AG08395 (cell line): ENCODE measurements around the gene ZBP1.
"Not testable (repeated sequence)": the region's sequence is repeated elsewhere in the genome, so short reads cannot be mapped to it uniquely, and the experiment has no call there.

Experiments
- DNase-seq: peaks from one replicate; pipeline ENCODE4 v3.0.0; 2012; ENCODE audit warnings: mixed read lengths, low spot score

The ZBP1 gene

DNA sequence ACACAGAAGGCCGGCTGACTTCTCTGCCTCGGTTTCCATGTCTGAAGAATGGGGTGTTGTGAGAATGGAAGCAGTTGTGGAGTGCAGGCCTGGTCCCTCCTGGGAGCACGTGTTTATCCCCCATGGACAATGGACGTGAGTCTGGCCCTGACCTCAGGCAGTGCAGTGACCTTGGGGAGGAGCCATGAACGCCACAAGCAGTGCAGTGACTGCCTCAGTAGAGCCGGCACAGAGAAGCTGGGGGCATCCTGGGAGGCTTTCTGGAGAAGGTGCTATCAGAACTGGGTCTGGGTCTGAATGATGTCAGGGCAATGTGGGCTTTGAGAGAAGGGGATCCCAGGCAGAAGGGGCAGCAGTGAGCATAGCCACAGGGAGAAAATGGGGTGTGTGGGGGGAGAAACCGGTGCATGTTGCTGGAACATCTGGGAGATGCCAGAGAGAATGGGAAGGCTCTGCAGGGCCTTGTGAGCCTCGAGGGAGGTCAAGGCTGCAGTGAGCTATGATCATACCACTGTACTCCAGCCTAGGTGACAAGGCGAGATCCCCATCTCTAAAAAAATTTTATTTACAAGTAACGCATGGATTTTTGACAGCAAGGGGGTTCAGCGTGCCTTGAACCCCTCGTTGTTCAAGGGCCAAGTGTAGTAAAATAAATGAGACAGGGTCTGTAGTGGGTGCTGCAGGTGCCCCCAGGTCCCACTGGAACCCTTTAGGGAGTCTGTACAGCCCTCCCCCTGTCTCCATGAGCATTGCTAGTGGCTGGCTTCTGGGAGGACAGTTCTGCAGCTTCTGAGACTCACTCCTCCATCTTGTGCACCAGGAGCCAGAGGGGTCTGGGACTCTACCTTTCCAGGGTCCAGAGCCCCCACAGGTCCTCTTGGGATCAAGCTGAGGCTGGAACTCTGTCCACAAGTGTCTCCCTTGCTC lies 27.0 kb upstream of the ZBP1 start:
- DNase-seq: no peak

DNA sequence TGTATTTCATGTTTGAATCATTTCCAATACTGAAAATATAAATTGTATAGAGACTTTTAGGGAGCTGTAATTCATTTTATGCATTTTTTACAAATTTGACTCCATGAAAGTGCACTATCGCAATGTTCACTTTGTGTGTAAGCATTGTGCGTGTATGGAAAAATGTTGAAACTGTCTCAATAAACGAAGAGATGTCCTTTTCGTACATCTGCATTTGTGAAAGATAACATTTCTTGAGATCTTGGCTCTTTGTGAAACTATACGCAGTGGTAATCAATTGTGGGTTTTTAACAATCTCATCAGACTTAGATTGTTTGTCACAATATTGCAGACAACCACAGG lies 18.6 kb upstream of the ZBP1 start:
- no peak for DNase-seq

DNA sequence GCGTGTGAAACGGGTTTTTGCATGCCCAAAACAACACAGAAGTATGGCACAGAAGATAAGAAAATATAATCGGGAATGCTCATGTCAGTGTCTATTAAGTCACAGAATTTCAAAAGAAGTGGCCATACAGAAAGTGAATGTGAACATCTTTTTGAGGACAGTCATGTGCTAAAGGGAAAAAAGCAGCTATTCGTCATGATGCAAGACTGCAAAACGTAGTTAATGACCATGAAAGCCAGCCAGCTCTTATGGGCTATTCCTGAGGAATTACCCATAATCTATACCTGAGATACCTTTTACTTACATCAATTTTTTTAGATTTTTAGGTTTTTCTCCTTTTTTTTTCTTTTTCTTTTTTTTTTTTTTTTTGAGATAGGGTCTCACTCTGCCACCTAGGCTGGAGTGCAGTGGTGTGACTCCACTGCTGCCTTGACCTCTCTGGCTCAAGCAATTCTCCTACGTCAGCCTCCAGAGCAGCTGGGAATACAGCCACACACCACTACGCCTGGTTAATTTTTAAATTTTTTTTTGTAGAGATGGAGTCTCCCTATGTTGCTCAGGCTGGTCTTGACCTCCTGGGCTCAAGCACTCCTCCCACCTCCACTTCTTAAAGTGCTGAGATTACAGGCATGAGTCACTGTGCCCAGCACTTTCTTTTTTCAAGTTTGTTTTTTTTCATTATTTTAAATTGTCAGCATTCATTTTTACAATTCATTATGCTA lies 18.1 kb upstream of the ZBP1 start:
- DNase-seq: no peak

DNA sequence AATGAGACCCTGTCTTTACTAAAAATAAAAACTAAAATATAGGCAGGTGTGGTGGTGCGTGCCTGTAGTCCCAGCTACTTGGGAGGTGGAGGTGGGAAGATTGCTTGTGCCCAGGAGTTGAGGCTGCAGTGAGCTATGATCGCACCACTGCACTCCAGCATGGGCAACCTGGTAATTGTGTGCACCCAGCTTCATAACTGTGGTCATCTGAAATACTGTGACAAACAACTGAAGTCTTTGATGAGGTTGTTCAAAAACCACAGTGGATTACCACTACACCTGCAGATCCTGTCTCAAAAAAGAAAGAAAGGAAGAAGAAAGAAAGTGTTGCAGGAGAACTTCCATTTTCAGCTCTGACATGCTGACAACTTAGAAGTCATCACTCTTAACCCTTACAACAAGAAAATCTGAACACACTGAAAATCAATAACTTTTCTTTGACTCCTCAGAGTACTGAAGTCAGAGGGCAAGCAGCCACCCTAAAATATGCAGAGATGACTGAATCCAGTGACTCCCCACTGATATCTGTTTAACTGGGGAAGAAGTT lies 13.8 kb upstream of the ZBP1 start:
- no peak for DNase-seq

DNA sequence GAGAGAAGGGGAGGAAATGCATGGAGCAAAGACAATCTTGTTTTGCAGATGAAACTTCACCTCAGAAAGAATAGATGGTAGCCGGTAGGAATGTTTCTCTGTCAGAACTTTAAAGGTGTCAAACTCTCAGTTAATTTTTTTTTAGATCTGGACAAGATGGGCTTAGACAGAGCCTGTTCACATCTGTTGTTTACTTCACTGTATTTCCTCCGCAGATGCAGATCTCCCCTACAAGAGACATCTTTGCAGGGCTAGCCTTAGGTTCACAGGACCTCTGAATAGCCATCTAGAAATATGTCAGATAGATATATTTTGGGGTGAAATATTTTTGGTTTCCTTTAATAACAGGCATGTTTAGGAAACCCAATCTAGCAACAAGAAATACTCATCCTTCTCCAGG lies 12.1 kb upstream of the ZBP1 start:
- no peak for DNase-seq

DNA sequence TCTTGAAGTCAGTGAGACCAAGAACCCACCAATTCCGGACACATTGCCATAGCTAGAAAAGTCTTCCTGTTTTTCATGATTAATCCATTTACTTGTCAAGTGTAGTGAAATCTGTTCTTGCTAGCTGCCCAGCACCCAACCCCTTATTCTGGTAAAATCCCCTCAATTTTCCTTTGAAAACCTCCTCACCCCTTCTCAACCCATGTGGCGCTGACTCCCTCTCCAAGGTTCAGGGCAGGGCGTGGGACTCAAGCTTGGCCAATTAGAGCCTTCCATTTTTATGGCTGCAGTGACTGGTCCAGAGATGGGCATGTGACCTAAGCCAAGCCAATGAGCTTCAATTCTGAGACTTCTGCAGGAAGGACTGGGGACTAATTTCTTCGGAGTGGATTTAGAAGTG lies 9.8 kb upstream of the ZBP1 start:
- DNase-seq: no peak

DNA sequence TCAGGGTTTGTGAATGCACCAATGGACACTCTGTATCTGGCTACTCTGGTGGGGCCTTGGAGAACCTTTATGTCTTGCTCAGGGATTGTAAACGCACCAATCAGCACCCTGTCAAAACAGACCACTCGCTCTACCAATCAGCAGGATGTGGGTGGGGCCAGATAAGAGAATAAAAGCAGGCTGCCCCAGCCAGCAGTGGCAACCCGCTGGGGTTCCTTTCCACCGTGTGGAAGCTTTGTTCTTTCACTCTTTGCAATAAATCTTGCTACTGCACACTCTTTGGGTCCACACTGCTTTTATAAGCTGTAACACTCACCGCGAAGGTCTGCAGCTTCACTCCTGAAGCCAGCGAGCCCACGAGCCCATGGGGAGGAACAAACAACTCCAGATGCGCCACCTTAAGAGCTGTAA lies 9.3 kb upstream of the ZBP1 start:
- not testable (repeated sequence) for DNase-seq

DNA sequence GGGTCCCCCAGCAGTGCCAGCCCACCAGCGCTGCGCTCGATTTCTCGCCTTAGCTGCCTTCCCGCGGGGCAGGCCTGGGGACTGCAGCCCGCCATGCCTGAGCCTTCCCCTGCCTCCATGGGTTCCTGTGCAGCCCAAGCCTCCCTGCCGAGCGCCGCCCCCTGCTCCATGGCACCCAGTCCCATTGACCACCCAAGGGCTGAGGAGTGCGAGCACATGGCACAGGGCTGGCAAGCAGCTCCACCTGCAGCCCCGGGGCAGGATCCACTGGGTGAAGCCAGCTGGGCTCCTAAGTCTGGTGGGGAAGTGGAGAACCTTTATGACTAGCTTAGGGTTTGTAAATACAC lies 8.7 kb upstream of the ZBP1 start:
- not testable (repeated sequence) for DNase-seq

DNA sequence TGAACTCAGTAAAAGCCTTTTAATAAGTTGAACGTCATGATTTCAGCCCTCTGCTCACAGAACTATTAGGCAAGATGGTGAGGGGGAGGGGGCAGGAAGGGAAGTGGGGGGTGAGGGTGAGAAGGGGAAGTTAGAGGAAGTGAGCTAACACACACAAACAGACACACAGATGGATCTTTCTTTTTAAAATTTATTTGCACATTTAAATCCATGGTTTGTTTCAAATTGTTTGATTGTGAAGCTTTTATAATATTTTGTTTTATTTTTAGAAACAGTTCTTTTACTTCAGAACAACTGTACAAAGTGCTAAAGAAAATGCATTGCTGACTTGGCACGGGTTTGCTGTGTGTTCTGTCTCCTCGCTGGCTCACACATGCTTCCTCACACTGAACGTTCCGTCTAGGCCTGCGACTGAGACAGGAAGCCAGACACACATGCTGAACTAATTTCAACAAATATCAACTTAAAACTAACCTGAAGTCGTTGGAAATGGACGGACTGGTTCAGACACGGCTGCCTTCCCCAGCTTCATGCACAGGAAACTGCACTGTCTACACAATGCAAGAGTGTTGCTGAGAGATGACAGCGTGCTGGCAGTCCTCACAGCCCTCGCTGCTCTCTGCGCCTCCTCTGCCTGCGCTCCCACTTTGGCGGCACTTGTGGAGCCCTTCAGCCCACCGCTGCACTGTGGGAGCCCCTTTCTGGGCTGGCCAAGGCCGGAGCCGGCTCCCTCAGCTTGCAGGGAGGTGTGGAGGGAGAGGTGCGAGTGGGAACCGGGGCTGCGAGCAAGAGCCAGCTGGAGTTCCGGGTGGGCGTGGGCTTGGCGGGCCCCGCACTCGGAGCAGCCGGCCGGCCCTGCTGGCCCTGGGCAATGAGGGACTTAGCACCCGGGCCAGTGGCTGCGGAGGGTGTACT lies 8.1 kb upstream of the ZBP1 start:
- peak; percentile 35 for DNase-seq

DNA sequence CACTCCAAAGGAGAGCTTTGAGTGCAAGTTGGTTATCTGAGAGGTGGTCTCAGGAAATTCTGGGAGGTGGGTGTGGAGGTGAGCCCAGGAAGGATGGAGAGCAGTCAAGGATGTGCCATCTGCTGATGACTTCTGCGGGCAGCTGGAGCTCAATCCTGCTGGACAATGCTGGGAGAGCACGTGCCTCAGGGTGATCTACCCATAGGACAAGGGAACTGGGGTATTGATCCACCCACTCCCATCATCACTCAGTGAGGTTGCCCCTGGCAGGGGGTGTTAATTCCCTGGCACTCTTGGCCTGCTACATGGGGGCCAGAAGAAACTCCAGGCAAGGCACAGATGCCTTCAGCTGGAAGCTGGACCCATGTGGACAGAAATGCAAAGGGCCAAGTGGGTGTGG lies 7.1 kb upstream of the ZBP1 start:
- no peak for DNase-seq

DNA sequence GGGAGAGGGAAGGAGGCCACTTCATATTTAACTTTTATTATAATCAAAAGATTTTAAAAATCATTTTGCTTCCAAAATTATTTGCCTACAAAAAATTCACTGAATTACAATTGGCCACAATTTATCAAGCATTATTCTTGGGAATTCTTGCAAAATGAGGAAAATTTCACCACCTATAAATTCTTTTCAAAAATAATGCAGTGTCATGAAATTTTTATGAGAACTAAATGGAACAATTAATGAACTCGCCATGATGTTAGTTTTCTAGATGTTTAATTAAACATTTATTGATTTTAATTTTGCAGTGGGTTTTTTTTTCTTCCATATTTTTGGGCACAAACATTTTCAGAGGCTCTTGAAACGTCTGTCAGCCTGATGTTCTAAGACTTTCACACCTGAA lies 5.8 kb upstream of the ZBP1 start:
- DNase-seq: no peak

DNA sequence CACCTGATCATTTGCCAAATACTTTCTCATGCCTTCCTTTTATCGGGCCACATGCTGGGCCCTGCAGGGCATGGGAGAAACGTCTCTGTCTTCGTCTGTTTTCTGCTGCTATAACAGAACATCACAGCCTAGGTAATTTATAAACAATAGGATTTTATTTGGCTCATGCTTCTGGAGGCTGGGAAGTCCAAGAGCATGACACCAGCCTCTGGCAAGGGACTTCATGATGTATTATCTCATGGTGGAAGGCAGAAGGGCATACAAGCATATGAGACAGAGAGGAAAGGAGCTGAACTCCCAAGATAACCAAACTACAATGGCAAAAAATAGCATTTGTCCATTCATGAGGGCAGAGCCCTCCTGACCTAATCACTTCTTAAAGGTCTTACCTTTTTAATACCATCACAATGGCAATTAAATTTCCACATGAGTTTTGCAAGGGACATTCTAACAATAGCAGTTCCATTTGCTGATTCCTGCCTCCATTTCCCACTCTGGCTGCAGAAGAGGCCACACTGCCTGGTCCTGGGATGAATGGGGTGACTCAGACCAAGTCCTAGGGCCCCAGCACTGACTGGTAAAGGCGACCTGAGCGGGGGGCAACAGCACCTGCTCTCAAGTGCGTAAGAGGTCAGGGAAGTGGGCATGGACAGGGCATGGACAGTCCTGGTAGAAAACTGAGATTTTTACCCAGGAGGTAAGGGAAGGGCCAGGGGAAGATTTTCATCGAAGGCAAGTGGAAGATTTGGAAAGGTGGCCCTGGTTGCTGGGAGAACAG lies 5.1 kb upstream of the ZBP1 start:
- DNase-seq: no peak

DNA sequence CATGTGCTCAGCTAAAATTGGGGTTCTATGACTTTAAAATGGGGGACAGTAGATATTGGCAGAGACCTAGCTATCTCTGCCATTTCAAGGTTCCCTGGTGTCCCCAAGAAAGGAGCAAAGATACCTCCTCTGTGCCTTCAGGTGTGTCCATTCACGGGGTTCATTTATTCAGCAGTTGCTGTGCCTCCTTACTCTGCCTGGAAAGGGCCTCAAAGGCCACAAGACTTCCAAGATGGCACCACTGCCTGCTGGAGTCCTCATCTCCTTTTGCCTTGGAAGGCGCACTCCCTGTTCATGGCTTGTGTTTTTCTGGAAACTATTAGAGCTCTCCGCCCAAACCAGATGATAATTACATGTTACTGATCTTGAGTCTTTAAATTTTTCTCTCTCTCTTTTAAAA lies 3.9 kb upstream of the ZBP1 start:
- DNase-seq: no peak

DNA sequence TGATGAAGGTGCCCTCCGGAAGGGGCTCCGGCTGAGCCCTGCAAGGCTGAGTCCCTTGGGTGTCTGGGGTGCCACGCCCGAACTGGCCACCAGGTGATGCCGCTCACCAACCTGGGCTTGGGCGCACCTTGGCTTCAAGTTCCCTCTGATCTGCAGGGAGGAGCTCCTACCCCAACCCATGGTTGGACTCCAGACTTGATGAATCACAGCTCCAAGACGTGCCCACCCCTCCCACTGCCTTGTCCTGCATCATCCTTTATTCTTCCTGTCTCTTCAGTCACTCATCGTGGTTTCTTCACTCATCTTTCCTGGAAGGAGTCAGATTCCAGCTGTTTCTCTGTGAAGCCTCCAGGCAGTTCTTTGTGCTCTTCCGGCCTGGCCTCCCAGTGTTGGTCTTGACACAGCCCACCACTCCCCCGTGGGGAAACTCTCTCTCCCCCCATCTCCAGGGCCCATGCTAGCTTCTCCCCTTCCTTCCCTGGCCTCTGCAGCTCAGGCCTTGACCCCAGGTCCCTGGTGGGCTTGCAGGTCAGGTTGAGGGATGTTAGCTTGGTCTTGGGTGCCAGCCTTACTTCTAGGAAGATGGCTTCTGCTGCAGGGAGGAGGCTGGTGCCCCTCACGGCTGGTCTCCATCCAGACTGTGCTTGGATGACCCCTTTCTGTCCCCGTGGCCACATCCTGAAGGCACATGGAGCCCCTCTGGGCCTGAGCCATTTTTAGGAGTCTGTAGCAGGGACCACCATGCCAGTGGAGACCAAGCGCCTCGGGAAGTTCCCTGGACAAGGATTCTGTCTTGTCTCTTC lies 2.6 kb upstream of the ZBP1 start:
- DNase-seq: peak; percentile 50

DNA sequence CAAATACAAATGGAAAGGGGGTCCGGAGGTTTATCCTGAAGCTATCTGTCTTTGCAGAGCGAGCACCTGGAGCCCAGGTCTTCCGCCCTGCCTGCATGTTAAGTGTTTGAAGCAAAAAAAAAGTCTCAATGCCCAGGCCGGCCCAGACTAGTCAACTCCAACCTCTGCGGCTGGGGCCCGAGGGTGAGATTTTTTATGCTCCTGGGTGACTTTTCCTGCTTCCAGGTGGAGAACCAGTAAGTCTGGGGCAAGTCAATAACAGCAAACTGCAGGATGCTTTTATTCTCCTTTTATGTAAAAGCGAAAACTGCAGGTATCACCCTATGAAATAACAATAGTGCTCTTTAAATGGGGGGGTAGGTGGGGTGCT lies 2.0 kb upstream of the ZBP1 start:
- DNase-seq: no peak

DNA sequence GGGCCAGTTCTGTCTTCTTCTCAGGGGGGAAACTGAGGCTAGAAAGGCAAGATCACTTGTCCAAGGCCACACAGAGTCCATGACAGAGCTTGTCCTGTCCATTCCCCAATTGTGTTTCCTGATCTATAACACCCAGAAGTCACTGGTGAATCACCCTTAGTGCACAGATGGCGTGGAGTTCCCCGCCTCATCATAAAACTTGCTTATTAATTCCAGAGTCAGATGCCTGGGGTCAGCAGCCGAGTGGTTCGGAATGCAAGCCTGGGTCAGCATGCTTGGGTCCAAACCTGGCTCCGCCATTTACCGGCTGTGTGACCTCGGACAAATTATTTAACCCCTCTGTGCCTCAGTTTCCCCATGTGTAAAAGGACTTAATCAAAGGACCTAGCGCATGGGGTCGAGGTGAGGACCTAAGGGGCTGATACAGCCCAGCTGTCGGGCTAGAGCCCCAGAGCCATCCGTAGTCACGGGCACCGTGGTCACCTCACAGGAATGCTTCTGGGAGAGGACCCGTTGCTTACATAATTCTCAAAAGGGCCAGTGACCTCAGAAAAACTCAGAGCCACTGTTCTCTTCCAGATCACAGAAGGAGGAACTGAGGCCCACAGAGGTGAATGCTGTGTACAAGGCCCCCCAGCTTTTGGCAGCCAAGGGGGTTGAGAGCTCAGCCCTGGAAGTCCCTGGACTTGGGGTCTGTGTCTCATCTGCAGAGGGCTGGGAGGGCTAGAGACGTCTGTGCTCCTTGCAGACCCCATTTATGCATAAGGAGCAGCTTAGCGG lies 1.4 kb upstream of the ZBP1 start:
- DNase-seq: peak; percentile 43

DNA sequence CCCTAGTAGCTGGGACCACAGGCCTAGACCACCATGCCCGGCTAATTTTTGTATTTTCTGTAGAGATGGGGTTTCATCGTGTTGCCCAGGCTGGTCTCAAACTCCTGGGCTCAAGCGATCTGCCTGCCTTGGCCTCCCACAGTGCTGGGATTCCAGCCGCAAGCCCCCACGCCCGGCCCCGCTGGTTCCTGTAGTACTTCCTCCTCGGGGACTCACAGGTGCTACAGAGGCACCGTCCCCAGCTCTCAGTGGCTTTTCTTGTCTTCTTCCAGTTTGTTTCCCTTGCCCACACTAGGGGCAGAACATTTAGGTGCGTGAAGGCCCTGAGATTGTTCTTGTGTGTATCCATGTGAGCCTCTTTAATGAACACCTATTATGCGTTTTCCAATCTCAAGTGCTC lies 773 bp upstream of the ZBP1 start:
- DNase-seq: no peak

DNA sequence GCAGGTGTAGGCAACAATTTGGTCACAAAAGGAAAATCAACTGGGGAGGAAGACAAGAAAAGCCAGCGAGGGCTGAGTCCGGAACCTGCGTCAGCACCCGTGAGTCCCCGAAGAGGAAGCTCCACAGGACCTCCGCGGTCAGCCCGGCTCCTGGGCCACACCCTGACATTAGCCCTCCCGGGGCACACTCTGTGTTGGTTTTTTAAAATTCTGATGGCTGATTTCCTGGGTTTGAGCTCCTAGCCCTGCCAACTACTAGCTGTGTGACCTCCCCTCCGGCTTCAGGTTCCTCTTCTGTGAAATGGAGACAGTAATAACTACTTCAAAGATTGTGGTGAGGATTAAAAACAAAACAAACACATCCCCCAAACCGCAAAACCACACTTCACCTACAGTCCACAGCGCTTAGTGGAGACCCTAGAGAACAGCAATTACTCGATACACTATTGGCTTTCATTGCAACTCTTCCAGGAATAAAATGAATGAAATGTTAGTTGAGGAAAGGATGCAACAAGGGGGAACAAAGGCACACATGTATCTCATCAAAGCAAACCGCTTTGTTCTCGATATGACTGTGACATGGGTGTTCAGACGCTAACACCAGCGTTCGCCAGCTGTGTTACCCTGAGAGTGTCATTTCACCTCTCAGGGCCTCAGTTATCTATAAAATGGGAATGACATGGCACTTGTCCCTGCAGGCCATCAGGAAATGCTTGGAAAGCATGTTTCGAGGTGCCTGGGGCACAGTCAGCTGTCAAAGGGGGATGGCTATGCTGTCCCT lies 985 bp downstream of the ZBP1 start:
- no peak for DNase-seq

DNA sequence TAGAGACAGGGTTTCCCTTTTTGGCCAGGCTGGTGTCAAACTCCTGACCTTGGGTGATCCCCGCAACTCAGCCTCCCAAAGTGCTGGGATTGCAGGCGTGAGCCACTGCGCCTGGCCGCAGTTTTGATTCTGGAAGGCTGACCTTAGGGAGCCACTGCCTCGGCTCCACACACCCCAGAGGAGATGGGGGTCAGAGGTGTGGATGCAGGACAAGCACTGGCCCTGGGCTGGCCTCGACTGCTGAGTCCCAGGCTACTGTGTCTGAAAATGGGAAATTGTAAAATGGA lies 1.5 kb downstream of the ZBP1 start:
- DNase-seq: no peak
